Measurements from ENCODE around the gene KHDC4. TPM values are rescaled to one million over a fixed set of nuclear protein-coding genes. Genes with fewer than 3 reads are reported as not detected.
"Not testable (repeated sequence)": the region's sequence is repeated elsewhere in the genome, so short reads cannot be mapped to it uniquely, and the experiment has no call there.

Gene KHDC4
- total RNA-seq, 1 donor from 2014 or later: 91.5 TPM

DNA sequence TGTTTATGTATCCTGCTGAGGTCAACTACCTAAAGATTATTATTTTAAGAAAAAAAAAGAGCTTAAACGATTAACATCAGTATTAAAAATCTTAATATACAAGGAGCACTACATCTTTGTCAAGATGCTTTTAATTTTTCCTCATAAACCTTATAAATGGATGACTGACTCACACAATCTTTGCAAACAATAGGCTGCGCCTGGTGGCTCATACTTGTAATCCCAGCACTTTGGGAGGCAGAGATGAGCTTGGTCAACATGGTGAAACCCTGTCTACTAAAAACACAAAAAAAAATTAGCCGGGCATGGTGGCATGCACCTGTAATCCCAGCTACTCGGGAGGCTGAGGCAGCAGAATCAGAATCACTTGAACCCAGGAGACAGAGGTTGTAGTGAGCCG is 1.7 kb downstream of the KHDC4 start:
- Mint-ChIP-seq H3K4me1 (peaks cover 12% of the 10 kb centered on the region), H3K9me3 (no peaks in the 10 kb centered on the region), H3K4me3 (peak overlapping the region; percentile 76), H3K36me3 (peaks cover 23% of the 10 kb centered on the region), H3K27ac (no peak overlapping the region), H3K27me3 (ENCODE audit: insufficient read depth, low read depth) (peaks cover 2% of the 10 kb centered on the region)
- Histone ChIP-seq H3K4me3 (peak overlapping the region; percentile 93), H3K27ac (no peak overlapping the region), H3K4me1 (peaks cover 23% of the 10 kb centered on the region), H4K20me1 (ENCODE audit: low read depth) (peaks cover 48% of the 10 kb centered on the region), H3K9ac (peak overlapping the region; percentile 15), H3K27me3 (no peaks in the 10 kb centered on the region), H3F3A (ENCODE audit: low read depth) (peaks cover 27% of the 10 kb centered on the region), H3K79me2 (ENCODE audit: low read depth) (peaks cover 59% of the 10 kb centered on the region), H3K36me3 (peaks cover 22% of the 10 kb centered on the region), H3K4me2 (peak overlapping the region; percentile 92), H2AFZ (replicated peaks) (no peak overlapping the region), H3K9me3 (ENCODE audit: low read depth) (no peaks in the 10 kb centered on the region)
- TF ChIP-seq, protein P1, sequence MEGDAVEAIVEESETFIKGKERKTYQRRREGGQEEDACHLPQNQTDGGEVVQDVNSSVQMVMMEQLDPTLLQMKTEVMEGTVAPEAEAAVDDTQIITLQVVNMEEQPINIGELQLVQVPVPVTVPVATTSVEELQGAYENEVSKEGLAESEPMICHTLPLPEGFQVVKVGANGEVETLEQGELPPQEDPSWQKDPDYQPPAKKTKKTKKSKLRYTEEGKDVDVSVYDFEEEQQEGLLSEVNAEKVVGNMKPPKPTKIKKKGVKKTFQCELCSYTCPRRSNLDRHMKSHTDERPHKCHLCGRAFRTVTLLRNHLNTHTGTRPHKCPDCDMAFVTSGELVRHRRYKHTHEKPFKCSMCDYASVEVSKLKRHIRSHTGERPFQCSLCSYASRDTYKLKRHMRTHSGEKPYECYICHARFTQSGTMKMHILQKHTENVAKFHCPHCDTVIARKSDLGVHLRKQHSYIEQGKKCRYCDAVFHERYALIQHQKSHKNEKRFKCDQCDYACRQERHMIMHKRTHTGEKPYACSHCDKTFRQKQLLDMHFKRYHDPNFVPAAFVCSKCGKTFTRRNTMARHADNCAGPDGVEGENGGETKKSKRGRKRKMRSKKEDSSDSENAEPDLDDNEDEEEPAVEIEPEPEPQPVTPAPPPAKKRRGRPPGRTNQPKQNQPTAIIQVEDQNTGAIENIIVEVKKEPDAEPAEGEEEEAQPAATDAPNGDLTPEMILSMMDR (IDR thresholded peaks at IDR 0.05): no peak
- TF ChIP-seq EZH2 (IDR thresholded peaks at IDR 0.05) (no peak), EZH2phosphoT487 (IDR thresholded peaks at IDR 0.05) (no peak)
- no peak for DNase-seq (ENCODE audit: low spot score)

DNA sequence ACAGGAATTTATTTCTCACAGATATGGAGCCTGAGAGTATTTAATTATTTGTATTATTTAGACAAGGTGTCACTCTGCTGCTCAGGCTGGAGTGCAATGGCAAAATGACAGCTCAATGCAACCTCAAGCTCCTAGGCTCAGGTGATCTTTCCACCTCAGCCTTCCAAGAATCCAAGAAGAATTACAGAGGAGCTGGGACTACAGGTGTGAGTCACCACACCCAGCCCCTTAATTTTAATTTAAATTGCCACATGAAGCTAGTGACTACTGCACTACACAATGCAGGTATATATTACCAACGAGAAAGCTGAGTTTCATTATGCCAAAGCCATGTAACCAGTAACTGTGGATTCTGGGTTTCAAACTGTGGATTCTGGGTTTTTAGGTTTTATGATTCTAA is 2.1 kb downstream of the KHDC4 start:
- Histone ChIP-seq H3K4me2 (peak overlapping the region; percentile 92), H3K36me3 (peaks cover 25% of the 10 kb centered on the region), H2AFZ (replicated peaks) (no peak overlapping the region), H3K27ac (no peak overlapping the region), H3K9me3 (ENCODE audit: low read depth) (no peaks in the 10 kb centered on the region), H3K4me3 (peak overlapping the region; percentile 93), H3K27me3 (no peaks in the 10 kb centered on the region), H3K79me2 (ENCODE audit: low read depth) (peaks cover 63% of the 10 kb centered on the region), H3F3A (ENCODE audit: low read depth) (peaks cover 26% of the 10 kb centered on the region), H3K4me1 (peaks cover 23% of the 10 kb centered on the region), H4K20me1 (ENCODE audit: low read depth) (peaks cover 48% of the 10 kb centered on the region), H3K9ac (peak overlapping the region; percentile 15)
- H3K4me3 Mint-ChIP-seq: peak overlapping the region; percentile 64
- peaks cover 25% of the 10 kb centered on the region for H3K36me3 Mint-ChIP-seq
- no peak for DNase-seq (ENCODE audit: low spot score)
- H3K4me1 Mint-ChIP-seq: peaks cover 12% of the 10 kb centered on the region
- no peaks in the 10 kb centered on the region for H3K9me3 Mint-ChIP-seq
- TF ChIP-seq, protein P1 (IDR thresholded peaks at IDR 0.05): no peak
- TF ChIP-seq EZH2 (IDR thresholded peaks at IDR 0.05) (no peak), EZH2phosphoT487 (IDR thresholded peaks at IDR 0.05) (no peak)
- peaks cover 2% of the 10 kb centered on the region for H3K27me3 Mint-ChIP-seq (ENCODE audit: insufficient read depth, low read depth)
- no peak overlapping the region for H3K27ac Mint-ChIP-seq

DNA sequence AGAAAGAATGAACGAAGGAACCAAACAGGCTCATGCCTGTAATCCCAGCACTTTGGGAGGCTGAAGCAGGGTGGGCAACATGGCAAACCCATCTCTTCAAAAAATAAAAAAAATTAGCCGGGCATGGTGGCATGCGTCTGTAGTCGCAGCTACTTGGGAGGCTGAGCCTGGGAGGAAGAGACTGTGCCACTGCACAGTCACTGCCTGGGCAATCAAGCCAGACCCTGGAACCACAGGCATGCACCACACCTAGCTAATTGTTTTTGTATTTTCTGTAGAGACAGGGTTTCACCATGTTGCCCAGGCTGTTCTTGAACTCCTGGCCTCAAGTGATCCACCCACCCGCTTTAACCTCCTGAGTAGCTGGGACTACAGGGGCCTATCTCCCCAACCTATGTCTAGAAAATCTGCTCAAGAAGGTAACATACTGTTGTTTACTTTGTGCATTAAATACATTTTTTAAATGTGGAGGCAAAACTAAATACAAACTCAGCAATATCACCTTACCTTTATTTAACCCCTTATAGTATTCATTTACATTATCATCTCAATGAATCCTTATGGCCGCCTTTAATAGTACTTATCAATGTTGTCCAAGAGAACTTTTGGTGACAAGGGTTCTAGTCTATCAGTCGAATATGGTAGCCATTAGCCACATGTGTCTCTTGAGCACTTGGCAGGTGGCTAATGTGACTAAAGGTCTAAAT is 2.7 kb downstream of the KHDC4 start:
- peaks cover 12% of the 10 kb centered on the region for H3K4me1 Mint-ChIP-seq
- Histone ChIP-seq H3K79me2 (ENCODE audit: low read depth) (peaks cover 66% of the 10 kb centered on the region), H3K36me3 (peaks cover 28% of the 10 kb centered on the region), H3K27me3 (no peaks in the 10 kb centered on the region), H3K4me2 (peak overlapping the region; percentile 92), H3K4me1 (peaks cover 23% of the 10 kb centered on the region), H2AFZ (replicated peaks) (no peak overlapping the region), H4K20me1 (ENCODE audit: low read depth) (peaks cover 48% of the 10 kb centered on the region), H3K9me3 (ENCODE audit: low read depth) (no peaks in the 10 kb centered on the region), H3F3A (ENCODE audit: low read depth) (peaks cover 26% of the 10 kb centered on the region), H3K4me3 (peak overlapping the region; percentile 93), H3K9ac (peak overlapping the region; percentile 29), H3K27ac (no peak overlapping the region)
- TF ChIP-seq, protein P1 (IDR thresholded peaks at IDR 0.05): no peak
- TF ChIP-seq EZH2 (IDR thresholded peaks at IDR 0.05) (no peak), EZH2phosphoT487 (IDR thresholded peaks at IDR 0.05) (no peak)
- no peak overlapping the region for H3K27ac Mint-ChIP-seq
- H3K9me3 Mint-ChIP-seq: no peaks in the 10 kb centered on the region
- no peak for DNase-seq (ENCODE audit: low spot score)
- peaks cover 27% of the 10 kb centered on the region for H3K36me3 Mint-ChIP-seq
- H3K27me3 Mint-ChIP-seq (ENCODE audit: insufficient read depth, low read depth): peaks cover 2% of the 10 kb centered on the region
- peak overlapping the region; percentile 64 for H3K4me3 Mint-ChIP-seq

- Mint-ChIP-seq H3K4me1 (peaks cover 12% of the 10 kb centered on the region), H3K36me3 (peaks cover 31% of the 10 kb centered on the region)
- not testable (repeated sequence) for H3K27me3 Mint-ChIP-seq (ENCODE audit: insufficient read depth, low read depth); H3K27me3 ChIP-seq; H3K9me3 Mint-ChIP-seq; H3K27ac Mint-ChIP-seq; H3K4me3 ChIP-seq; H3K27ac ChIP-seq; H3K4me3 Mint-ChIP-seq; H2AFZ ChIP-seq (replicated peaks); H3K9me3 ChIP-seq (ENCODE audit: low read depth); DNase-seq (ENCODE audit: low spot score)
- peaks cover 48% of the 10 kb centered on the region for H4K20me1 ChIP-seq (ENCODE audit: low read depth)
- peaks cover 71% of the 10 kb centered on the region for H3K79me2 ChIP-seq (ENCODE audit: low read depth)
- peaks cover 23% of the 10 kb centered on the region for H3K4me1 ChIP-seq
- peak overlapping the region; percentile 92 for H3K4me2 ChIP-seq
- peaks cover 32% of the 10 kb centered on the region for H3K36me3 ChIP-seq
- peak overlapping the region; percentile 20 for H3K9ac ChIP-seq
- peaks cover 23% of the 10 kb centered on the region for H3F3A ChIP-seq (ENCODE audit: low read depth)
These were observed 3.5 kb downstream of the KHDC4 start for GRCh38 chr1:155930725-155931124.
